Activated CD4-positive, alpha-beta T cell treated with anti-CD3 and anti-CD28 coated beads, Interleukin-2, Interleukin-4, amounts not matched to agents 100 ng/mL and 50 ng/mL, durations not matched to agents 16 hours and 8 hours (primary cell): ENCODE data around the gene SH2D3A.
"Not testable (repeated sequence)": the region's sequence is repeated elsewhere in the genome, so short reads cannot be mapped to it uniquely, and the experiment has no call there.

Experiments used
- DNase-seq: peaks from one replicate; pipeline ENCODE4 v3.0.0-alpha.2; 2020; ENCODE audit warnings: low spot score

SH2D3A gene

DNA sequence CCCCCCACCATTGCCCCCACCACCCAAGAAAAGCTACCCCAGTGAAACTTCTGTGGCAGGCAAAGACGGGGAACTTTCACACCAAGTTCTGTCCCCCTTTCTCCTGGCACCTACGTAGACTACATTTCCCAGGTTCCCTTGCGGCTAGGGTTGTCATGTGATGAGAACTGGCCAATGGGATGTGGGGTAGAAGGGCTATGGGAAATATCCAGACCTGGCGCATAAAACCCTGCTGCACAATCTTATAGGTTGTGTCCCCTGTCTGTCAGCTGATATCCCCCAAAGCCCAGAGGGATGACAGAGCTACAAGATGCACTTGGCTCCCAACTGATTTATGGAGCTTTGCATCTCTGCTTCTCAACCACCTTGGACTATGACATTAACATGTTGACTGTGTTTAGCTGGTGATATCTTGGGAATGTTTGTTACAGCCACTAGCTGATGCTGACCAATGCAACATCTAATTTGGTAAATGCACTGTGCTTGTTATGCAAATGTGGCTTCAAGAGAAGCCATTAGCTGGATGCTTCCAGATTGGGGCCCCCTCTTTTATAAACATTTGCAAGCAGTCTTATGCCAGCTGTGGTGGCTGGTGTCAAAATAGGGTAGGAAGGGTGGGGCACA, 6.1 kb downstream of the SH2D3A start:
- DNase-seq, result peak; percentile 42

DNA sequence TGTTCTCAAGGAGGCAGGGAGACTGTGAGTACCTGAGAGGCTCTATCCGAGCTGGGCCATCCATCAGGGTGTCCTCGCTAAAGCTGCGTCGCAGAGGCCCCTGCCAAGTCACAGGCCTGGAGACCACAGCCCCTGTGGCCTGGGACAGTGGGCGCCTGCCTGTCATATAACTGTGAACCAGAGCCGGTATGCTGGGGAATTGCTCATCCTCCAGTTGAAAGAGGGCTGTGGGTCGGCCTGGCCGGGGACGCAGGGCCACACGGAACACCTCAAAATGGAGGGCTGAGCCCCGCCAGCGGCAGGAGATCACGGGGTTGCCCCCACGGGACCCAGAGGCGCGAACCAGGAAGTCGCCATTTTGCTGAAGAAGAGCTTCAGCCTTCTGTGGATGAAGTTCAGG, 6.6 kb downstream of the SH2D3A start:
- no peak for DNase-seq

- no peak for DNase-seq
These were observed 12.4 kb downstream of the SH2D3A start for GRCh38 chr19:6754653-6755463.

- no peak for DNase-seq
These were observed 13.1 kb downstream of the SH2D3A start for GRCh38 chr19:6754136-6754535.

DNA sequence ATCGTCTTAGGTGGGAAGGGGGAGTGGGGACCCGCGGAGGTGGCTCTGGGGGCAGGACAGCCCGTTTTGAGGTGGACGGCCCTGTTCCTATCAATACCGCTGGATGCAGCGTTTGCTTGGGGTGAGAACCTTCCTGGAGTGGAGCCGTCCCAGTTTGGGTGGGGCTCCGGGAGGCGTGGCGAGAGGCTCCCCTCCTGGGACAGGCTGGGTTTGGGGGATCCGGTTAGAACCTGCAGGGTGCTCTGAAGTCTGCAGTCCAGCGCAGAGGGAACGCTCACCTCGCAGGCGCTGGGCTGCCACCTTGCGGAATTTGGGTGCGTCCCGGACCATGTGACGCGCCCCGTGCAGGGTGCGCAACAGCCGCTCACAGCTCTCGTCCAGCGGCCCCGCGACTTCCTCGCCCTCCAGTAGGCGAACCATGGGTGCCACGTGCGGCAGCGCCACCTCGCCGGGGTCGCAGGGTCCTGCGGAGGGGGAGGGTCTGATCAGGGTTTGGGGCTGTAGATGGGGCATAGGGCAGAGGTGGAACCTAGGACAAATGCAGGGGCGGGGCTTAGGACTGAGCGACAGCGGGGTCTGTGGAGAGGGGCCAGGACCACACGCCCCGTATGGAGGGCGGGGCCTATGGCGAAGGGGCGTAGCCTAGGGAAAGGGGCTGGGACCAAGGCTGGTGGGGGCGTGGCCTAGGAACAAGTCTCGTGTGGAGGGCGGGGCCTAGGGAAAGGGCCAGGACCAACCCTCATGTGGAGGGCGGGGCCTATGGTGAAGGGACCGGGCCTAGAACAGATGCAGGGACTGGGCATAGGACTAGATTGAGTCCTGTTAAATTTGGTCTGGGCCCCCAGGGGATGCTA, 13.8 kb downstream of the SH2D3A start:
- DNase-seq, result peak; percentile 86

- no peak for DNase-seq
These were observed 14.7 kb downstream of the SH2D3A start for GRCh38 chr19:6752256-6753177.

DNA sequence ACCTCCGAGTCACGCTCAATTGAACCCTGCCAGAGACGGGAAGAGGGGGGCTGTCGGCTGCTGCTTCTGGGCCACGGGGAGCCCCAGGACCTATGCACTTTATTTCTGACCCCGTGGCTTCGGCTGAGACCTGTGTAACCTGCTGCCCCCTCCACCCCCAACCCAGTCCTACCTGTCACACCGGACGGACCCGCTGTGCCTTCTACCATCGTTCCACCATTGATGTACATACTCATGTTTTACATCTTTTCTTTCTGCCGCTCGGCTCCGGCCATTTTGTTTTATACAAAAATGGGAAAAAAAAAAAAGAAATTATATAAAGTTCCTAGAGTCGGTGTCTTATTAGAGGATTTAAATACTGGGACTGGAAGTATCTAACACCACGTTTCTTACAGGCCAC, 16.0 kb downstream of the SH2D3A start:
- no peak for DNase-seq

GRCh38 chr19:6750062-6750461, 17.2 kb downstream of the SH2D3A start:
- no peak for DNase-seq

GRCh38 chr19:6748543-6748942, 18.7 kb downstream of the SH2D3A start:
- DNase-seq, result not testable (repeated sequence)

- no peak for DNase-seq
These were observed 21.3 kb downstream of the SH2D3A start for GRCh38 chr19:6745965-6746364.

GRCh38 chr19:6744381-6745301, 22.6 kb downstream of the SH2D3A start:
- no peak for DNase-seq

- DNase-seq, result no peak
These were observed 23.4 kb downstream of the SH2D3A start for GRCh38 chr19:6743714-6744380.

DNA sequence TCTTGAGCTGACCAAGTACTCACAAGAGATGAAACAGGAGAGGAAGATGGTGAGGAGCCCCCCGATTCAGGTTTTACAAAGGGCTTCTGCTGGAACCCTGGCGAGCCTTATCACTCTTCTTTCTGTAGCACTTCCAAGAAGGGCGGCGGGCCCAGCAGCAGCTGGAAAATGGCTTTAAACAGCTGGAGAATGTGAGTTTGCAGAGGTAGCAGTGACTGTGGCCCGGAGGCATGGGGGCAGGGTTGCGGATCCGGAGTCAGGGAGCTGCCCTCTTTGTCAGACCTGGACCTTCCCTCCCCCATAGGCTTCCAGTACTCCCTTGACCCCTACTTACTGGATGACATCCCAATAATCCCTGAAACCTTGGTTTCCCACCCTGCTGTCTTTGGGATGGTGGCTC, 24.2 kb downstream of the SH2D3A start:
- DNase-seq, result no peak

- DNase-seq, result no peak
These were observed 26.5 kb downstream of the SH2D3A start for GRCh38 chr19:6740589-6741343.

GRCh38 chr19:6739883-6740588, 27.2 kb downstream of the SH2D3A start:
- DNase-seq, result no peak

- DNase-seq, result peak; percentile 82
These were observed 27.8 kb downstream of the SH2D3A start, which contains the start of gene TRIP10 for GRCh38 chr19:6739390-6739882. TRIP10 (plus strand) TSS chr19:6739680; CDS start chr19:6739762, 82 bp downstream.

- DNase-seq, result peak; percentile 11
These were observed 28.3 kb downstream of the SH2D3A start for GRCh38 chr19:6738787-6739389.
